Liver (tissue), 9 donors: ENCODE results near the gene C11orf58. TPM values are rescaled to one million over a fixed set of nuclear protein-coding genes. Genes with fewer than 3 reads are reported as not detected.

Source experiments
- DNase-seq: peaks from one replicate; pipeline ENCODE4 v3.0.0-alpha.2; 2017; ENCODE audit warnings: low spot score
- H3K27ac ChIP-seq, 2 donors: one replicate each; pipeline ENCODE4 v1.7.0; 2013; ENCODE audit warnings: inconsistent platforms in 2 of 2, low read length in 2 of 2, control low read depth in 1 of 2, low read depth in 1 of 2, mild to moderate bottlenecking in 1 of 2
- H3K27me3 ChIP-seq, 4 donors: one replicate each; pipeline versions ENCODE4 v1.6.1 to v1.7.0; 2013; ENCODE audit warnings: low read length in 3 of 4, inconsistent platforms in 1 of 4, mild to moderate bottlenecking in 1 of 4, moderate library complexity in 1 of 4; ENCODE audit not compliant: control insufficient read depth in 4 of 4, insufficient read depth in 4 of 4
- H3K36me3 ChIP-seq, 4 donors: one replicate each; pipeline versions ENCODE4 v1.6.1 to v1.7.0; 2013; ENCODE audit warnings: low read length in 3 of 4, mild to moderate bottlenecking in 3 of 4, low read depth in 1 of 4, moderate library complexity in 1 of 4; ENCODE audit not compliant: control insufficient read depth in 4 of 4, insufficient read depth in 3 of 4
- H3K4me1 ChIP-seq, 4 donors: one replicate each; pipeline versions ENCODE4 v1.6.1 to v1.7.0; 2013; ENCODE audit warnings: low read length in 3 of 4, mild to moderate bottlenecking in 3 of 4, moderate library complexity in 1 of 4; ENCODE audit not compliant: control insufficient read depth in 4 of 4, insufficient read depth in 4 of 4
- H3K4me3 ChIP-seq, 3 donors: one replicate each; pipeline versions ENCODE4 v1.6.1 to v1.7.0; 2013; ENCODE audit warnings: low read length in 3 of 3, control low read depth in 1 of 3, low read depth in 1 of 3, mild to moderate bottlenecking in 1 of 3
- H3K9ac ChIP-seq, 2 donors: one replicate each; pipeline ENCODE4 v1.7.0; 2013; ENCODE audit warnings: low read length in 2 of 2, mild to moderate bottlenecking in 2 of 2, moderate library complexity in 2 of 2, control low read depth in 1 of 2, low read depth in 1 of 2
- H3K9me3 ChIP-seq, 4 donors: one replicate each; pipeline versions ENCODE4 v1.6.1 to v1.7.0; 2013; ENCODE audit warnings: low read length in 3 of 4; ENCODE audit not compliant: control insufficient read depth in 4 of 4
- EGR1 ChIP-seq, 2 donors: IDR thresholded peaks; 2 replicates each; pipeline ENCODE4 v1.6.1; 2016 to 2018; ENCODE audit warnings: antibody characterized with exemption in 2 of 2, low read depth in 2 of 2
- FOXA1 ChIP-seq: IDR thresholded peaks from 2 replicates; pipeline ENCODE4 v1.6.1; 2016; ENCODE audit warnings: antibody characterized with exemption
- FOXA2 ChIP-seq: IDR thresholded peaks from 2 replicates; pipeline ENCODE4 v1.6.1; 2016; ENCODE audit warnings: antibody characterized with exemption
- GABPA ChIP-seq, 2 donors: IDR thresholded peaks in 1 of 2; conservative IDR thresholded peaks in 1 of 2; 2 replicates each; pipeline ENCODE4 v1.6.1; 2016; ENCODE audit warnings: antibody characterized with exemption in 2 of 2, mild to moderate bottlenecking in 1 of 2, moderate library complexity in 1 of 2
- HNF4A ChIP-seq, 2 donors: conservative IDR thresholded peaks; 2 replicates each; pipeline ENCODE4 v1.6.1; 2016; ENCODE audit warnings: antibody characterized with exemption in 2 of 2, mild to moderate bottlenecking in 2 of 2
- HNF4G ChIP-seq: IDR thresholded peaks from 2 replicates; pipeline ENCODE4 v1.6.1; 2016; ENCODE audit warnings: antibody characterized with exemption
- JUND ChIP-seq, 2 donors: IDR thresholded peaks; 2 replicates each; pipeline ENCODE4 v1.6.1; 2016; ENCODE audit warnings: antibody characterized with exemption in 2 of 2
- NR2F2 ChIP-seq: IDR thresholded peaks from 2 replicates; pipeline ENCODE4 v1.6.1; 2016; ENCODE audit warnings: antibody characterized with exemption
- RAD21 ChIP-seq, 2 donors: IDR thresholded peaks; 2 replicates each; pipeline ENCODE4 v1.6.1; 2016; ENCODE audit warnings: antibody characterized with exemption in 2 of 2, mild to moderate bottlenecking in 2 of 2
- RXRA ChIP-seq, 2 donors: IDR thresholded peaks; 2 replicates each; pipeline ENCODE4 v1.6.1; 2017 to 2018; ENCODE audit warnings: antibody characterized with exemption in 2 of 2, mild to moderate bottlenecking in 1 of 2
- SP1 ChIP-seq: IDR thresholded peaks from 2 replicates; pipeline ENCODE4 v1.6.1; 2018; ENCODE audit warnings: antibody characterized with exemption, mild to moderate bottlenecking
- TAF1 ChIP-seq: conservative IDR thresholded peaks from 2 replicates; pipeline ENCODE4 v1.6.1; 2016; ENCODE audit warnings: antibody characterized with exemption, mild to moderate bottlenecking
- YY1 ChIP-seq: IDR thresholded peaks from 2 replicates; pipeline ENCODE4 v1.6.1; 2016; ENCODE audit warnings: antibody characterized with exemption, mild to moderate bottlenecking
- WGBS: extraction: QIAGEN DNeasy Blood & Tissue Kit; methylation state at CpG from one replicate; pipeline ENCODE4 v1.1.7; 2013; 5-methylcytosine and 5-hydroxymethylcytosine counted together
- polyA plus RNA-seq, 2 donors: library from polyadenylated mRNA; stranded (reverse) in 1 of 2; unstranded in 1 of 2; fragments of 200-250 nt in 1 of 2; fragments of >200 nt in 1 of 2; fragmentation: Nextera tagmentation in 1 of 2; extraction: Ambion mirVana in 1 of 2; gene quantifications; one replicate each; pipeline versions ENCODE4 v1.2.1 to v1.2.3, GENCODE V29; 2013 to 2015
- total RNA-seq, 2 donors: library from RNA; depleted of rRNA; stranded (reverse); fragments of >200 nt; gene quantifications; one replicate each; pipeline ENCODE4 v1.2.3, GENCODE V29; 2014
- TF ChIP-seq, protein P1 (sequence below): IDR thresholded peaks from 2 replicates; pipeline ENCODE4 v1.6.1; 2016; ENCODE audit warnings: antibody characterized with exemption
- TF ChIP-seq, protein P2 (sequence below): IDR thresholded peaks from 2 replicates; pipeline ENCODE4 v1.6.1; 2016; ENCODE audit warnings: antibody characterized with exemption
- TF ChIP-seq, protein P3 (sequence below): IDR thresholded peaks from 2 replicates; pipeline ENCODE4 v1.6.1; 2016; ENCODE audit warnings: antibody characterized with exemption
- TF ChIP-seq, protein P4 (sequence below): fragments of 150-350 bp; IDR thresholded peaks from 2 replicates; pipeline ENCODE4 v1.5.1; 2017; ENCODE audit warnings: improper control_type of control experiment, low read depth, low read length; ENCODE audit not compliant: missing input control
- donor health status: healthy.
- donor health status: healthy.
- donor health status: healthy.
- donor health status: healthy.
- donor health status: healthy.

Gene C11orf58
- total and polyA plus RNA-seq, 4 donors = 54.6 to 106 (median 101) TPM

DNA sequence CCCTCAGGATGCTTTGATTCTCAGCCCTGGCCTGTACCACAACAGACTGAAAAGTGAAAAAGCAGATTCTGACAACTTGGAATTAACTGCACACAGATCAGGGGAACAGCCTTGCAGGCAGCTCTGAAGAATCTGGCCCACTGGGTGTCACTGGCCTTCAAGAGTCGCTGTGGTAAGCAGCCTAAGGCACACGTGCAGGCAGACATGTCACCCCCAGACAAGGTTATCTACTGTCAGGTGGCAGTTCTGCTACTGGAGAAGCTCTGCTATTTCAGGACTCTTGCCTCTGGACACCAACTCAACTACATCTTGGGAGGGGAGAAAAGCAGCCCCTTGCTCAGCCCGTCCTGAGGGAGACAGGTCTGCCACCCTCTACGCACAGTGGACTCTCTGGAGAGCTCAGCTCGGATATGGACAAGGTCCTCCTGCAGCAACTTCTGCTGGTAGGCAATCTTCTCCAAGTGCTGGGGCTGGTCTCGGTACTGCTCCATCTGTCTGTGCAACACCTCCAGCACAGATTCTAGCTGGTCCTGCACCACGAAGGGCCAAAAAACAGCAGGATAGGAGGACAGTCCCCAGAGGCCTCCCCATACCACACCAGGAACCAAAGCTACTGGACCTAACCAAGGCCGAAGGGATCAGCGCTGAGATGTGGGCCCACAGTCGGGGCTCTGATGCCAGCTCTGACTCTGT lies 63.0 kb downstream of the C11orf58 start:
- DNase-seq = no peak
- WGBS = 95% methylated on average over 10 of the region's 10 CpGs
- H3K36me3 ChIP-seq = peaks cover 0 to 9% (median 3%) of the 10 kb centered on the region in 4 donors

DNA sequence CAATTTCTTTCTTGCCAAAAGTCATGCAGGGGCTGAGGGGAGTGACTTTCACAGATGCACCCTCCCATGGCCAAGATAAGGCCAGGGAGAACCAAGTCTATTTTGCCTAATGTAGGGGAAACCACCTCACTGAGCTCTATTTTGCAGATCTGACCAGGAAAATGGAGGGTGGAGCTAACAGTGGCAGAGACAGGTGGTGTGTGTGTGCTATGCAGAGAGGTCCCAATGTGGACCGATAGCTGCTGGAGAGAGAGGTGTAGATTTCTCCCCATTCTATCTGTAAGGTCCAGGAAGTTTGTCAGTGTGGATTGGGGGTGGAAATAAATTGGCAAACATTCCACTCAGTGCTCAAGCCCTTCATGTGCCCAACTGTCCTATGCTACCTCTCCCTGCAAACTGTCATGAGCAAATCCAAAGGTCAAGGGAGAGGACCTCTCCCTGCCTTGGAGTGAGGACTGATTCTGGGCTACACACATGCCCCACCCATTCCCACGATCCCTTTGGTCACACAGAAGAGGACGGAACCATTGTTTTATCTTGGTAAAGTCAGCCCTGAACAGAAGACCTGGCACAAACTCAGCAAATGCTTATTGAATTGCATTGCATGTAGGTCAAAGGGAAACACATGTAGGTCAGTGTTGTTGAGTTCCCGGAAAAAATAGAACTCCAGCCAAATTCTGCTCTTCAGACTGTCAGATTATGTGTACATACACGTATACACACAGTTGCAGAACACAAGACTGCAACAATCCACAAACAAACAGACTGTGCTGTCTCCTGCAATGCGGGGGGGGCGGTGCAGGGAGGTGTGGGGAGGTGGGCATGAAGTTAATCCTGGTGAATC lies 65.9 kb downstream of the C11orf58 start:
- H3K27me3 ChIP-seq = no peaks in the 10 kb centered on the region
- H3K9ac ChIP-seq = no peak overlapping the region
- peaks cover 0 to 11% (median 0%) of the 10 kb centered on the region in 4 donors for H3K36me3 ChIP-seq
- H3K4me1 ChIP-seq = peaks cover 20 to 36% (median 34%) of the 10 kb centered on the region in 4 donors
- H3K4me3 ChIP-seq = no peak overlapping the region
- no peak for DNase-seq
- peak overlapping the region; percentile 68 to 83 for H3K27ac ChIP-seq
- 14% methylated on average over 7 of the region's 7 CpGs for WGBS
- no peaks in the 10 kb centered on the region for H3K9me3 ChIP-seq
- peak; percentile 90 for TF ChIP-seq YY1
- TF ChIP-seq HNF4A (conservative IDR thresholded peaks at IDR 0.05) = peak; percentile 86 to 89
- TF ChIP-seq FOXA2 = peak; percentile 39
- TF ChIP-seq, protein P1, sequence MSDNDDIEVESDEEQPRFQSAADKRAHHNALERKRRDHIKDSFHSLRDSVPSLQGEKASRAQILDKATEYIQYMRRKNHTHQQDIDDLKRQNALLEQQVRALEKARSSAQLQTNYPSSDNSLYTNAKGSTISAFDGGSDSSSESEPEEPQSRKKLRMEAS = peak; percentile 98
- TF ChIP-seq NR2F2 = peak; percentile 96
- TF ChIP-seq, protein P2, sequence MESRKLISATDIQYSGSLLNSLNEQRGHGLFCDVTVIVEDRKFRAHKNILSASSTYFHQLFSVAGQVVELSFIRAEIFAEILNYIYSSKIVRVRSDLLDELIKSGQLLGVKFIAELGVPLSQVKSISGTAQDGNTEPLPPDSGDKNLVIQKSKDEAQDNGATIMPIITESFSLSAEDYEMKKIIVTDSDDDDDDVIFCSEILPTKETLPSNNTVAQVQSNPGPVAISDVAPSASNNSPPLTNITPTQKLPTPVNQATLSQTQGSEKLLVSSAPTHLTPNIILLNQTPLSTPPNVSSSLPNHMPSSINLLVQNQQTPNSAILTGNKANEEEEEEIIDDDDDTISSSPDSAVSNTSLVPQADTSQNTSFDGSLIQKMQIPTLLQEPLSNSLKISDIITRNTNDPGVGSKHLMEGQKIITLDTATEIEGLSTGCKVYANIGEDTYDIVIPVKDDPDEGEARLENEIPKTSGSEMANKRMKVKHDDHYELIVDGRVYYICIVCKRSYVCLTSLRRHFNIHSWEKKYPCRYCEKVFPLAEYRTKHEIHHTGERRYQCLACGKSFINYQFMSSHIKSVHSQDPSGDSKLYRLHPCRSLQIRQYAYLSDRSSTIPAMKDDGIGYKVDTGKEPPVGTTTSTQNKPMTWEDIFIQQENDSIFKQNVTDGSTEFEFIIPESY = peak; percentile 85
- TF ChIP-seq RAD21 (IDR thresholded peaks at IDR 0.05) = peak; percentile 41 to 51
- TF ChIP-seq, protein P3, sequence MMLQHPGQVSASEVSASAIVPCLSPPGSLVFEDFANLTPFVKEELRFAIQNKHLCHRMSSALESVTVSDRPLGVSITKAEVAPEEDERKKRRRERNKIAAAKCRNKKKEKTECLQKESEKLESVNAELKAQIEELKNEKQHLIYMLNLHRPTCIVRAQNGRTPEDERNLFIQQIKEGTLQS = peak; percentile 67
- peak; percentile 78 to 79 for TF ChIP-seq JUND (IDR thresholded peaks at IDR 0.05)
- TF ChIP-seq SP1 = peak; percentile 98
- TF ChIP-seq, protein P4, sequence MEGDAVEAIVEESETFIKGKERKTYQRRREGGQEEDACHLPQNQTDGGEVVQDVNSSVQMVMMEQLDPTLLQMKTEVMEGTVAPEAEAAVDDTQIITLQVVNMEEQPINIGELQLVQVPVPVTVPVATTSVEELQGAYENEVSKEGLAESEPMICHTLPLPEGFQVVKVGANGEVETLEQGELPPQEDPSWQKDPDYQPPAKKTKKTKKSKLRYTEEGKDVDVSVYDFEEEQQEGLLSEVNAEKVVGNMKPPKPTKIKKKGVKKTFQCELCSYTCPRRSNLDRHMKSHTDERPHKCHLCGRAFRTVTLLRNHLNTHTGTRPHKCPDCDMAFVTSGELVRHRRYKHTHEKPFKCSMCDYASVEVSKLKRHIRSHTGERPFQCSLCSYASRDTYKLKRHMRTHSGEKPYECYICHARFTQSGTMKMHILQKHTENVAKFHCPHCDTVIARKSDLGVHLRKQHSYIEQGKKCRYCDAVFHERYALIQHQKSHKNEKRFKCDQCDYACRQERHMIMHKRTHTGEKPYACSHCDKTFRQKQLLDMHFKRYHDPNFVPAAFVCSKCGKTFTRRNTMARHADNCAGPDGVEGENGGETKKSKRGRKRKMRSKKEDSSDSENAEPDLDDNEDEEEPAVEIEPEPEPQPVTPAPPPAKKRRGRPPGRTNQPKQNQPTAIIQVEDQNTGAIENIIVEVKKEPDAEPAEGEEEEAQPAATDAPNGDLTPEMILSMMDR = no peak
- TF ChIP-seq FOXA1 = peak; percentile 52
- peak; percentile 98 for TF ChIP-seq RXRA (IDR thresholded peaks at IDR 0.05)
- TF ChIP-seq TAF1 = no peak

More for the DNA sequence above, 63.0 kb downstream of the C11orf58 start:
- Histone ChIP-seq H3K4me1 (peaks cover 15 to 28% (median 24%) of the 10 kb centered on the region in 4 donors), H3K27ac (no peak overlapping the region), H3K9ac (no peak overlapping the region), H3K4me3 (no peak overlapping the region), H3K27me3 (no peaks in the 10 kb centered on the region), H3K9me3 (no peaks in the 10 kb centered on the region)
- no peak for TF ChIP-seq TAF1
- no peak for TF ChIP-seq RXRA (IDR thresholded peaks at IDR 0.05)
- TF ChIP-seq, protein P2 = no peak
- no peak for TF ChIP-seq FOXA1
- TF ChIP-seq SP1 = no peak
- no peak for TF ChIP-seq EGR1 (IDR thresholded peaks at IDR 0.05; ENCODE audit: low read depth in 2 of 2)
- TF ChIP-seq, protein P4 = no peak
- no peak for TF ChIP-seq GABPA (IDR thresholded peaks at IDR 0.05 in 1 of 2, conservative IDR thresholded peaks at IDR 0.05 in 1 of 2)
- no peak for TF ChIP-seq HNF4A (conservative IDR thresholded peaks at IDR 0.05)
- TF ChIP-seq, protein P3 = no peak
- TF ChIP-seq YY1 = no peak
- no peak for TF ChIP-seq HNF4G
